HEK293 (cell line): ENCODE results near the gene CCDC77.
A peak's percentile ranks its signal among the peaks of the same experiment; 100 is the strongest.

Experiments
- ELK4 ChIP-seq: IDR thresholded peaks from 2 replicates; pipeline ENCODE4 v1.6.1; 2011; ENCODE audit warnings: mild to moderate bottlenecking, low read depth, low read length, borderline replicate concordance
- GLI4 ChIP-seq: fragments of 450-650 bp; formaldehyde crosslinking; IDR thresholded peaks from 2 replicates; pipeline ENCODE4 v1.5.1; 2016; ENCODE audit warnings: missing biosample characterization, missing genetic modification characterization
- GLIS2 ChIP-seq: fragments of 450-650 bp; formaldehyde crosslinking; IDR thresholded peaks from 2 replicates; pipeline ENCODE4 v1.5.1; 2016; ENCODE audit warnings: missing biosample characterization, missing genetic modification characterization
- KLF1 ChIP-seq: fragments of 450-650 bp; formaldehyde crosslinking; IDR thresholded peaks from 2 replicates; pipeline ENCODE4 v1.5.1; 2016; ENCODE audit warnings: missing biosample characterization, missing genetic modification characterization
- PRDM6 ChIP-seq: fragments of 450-650 bp; formaldehyde crosslinking; IDR thresholded peaks from 2 replicates; pipeline ENCODE4 v1.5.1; 2017; ENCODE audit warnings: missing biosample characterization, missing genetic modification characterization
- SP2 ChIP-seq: fragments of 450-650 bp; formaldehyde crosslinking; IDR thresholded peaks from 2 replicates; pipeline ENCODE4 v1.5.1; 2016; ENCODE audit warnings: missing biosample characterization, missing genetic modification characterization
- YY2 ChIP-seq: fragments of 450-650 bp; formaldehyde crosslinking; IDR thresholded peaks from 2 replicates; pipeline ENCODE4 v1.5.1; 2016; ENCODE audit warnings: missing biosample characterization, missing genetic modification characterization
- ZBTB17 ChIP-seq: fragments of 450-650 bp; formaldehyde crosslinking; IDR thresholded peaks from 2 replicates; pipeline ENCODE4 v1.5.1; 2016; ENCODE audit warnings: missing biosample characterization, missing genetic modification characterization
- ZIC2 ChIP-seq: fragments of 450-650 bp; formaldehyde crosslinking; IDR thresholded peaks from 2 replicates; pipeline ENCODE4 v1.5.1; 2016; ENCODE audit warnings: missing biosample characterization, missing genetic modification characterization
- ZNF133 ChIP-seq: fragments of 450-650 bp; formaldehyde crosslinking; IDR thresholded peaks from 2 replicates; pipeline ENCODE4 v1.5.1; 2016; ENCODE audit warnings: missing biosample characterization, missing genetic modification characterization
- ZNF146 ChIP-seq: fragments of 450-650 bp; formaldehyde crosslinking; IDR thresholded peaks from 2 replicates; pipeline ENCODE4 v1.5.1; 2016; ENCODE audit warnings: missing biosample characterization, missing genetic modification characterization
- ZNF169 ChIP-seq: fragments of 450-650 bp; formaldehyde crosslinking; IDR thresholded peaks from 2 replicates; pipeline ENCODE4 v1.5.1; 2016; ENCODE audit warnings: missing biosample characterization, missing genetic modification characterization
- ZNF214 ChIP-seq: fragments of 450-650 bp; formaldehyde crosslinking; IDR thresholded peaks from 2 replicates; pipeline ENCODE4 v1.5.1; 2017; ENCODE audit warnings: missing biosample characterization, mild to moderate bottlenecking, missing genetic modification characterization, borderline replicate concordance
- ZNF266 ChIP-seq: fragments of 450-650 bp; formaldehyde crosslinking; IDR thresholded peaks from 2 replicates; pipeline ENCODE4 v1.5.1; 2016; ENCODE audit warnings: missing biosample characterization, missing genetic modification characterization, low read depth
- ZNF280C ChIP-seq: fragments of 450-650 bp; formaldehyde crosslinking; IDR thresholded peaks from 2 replicates; pipeline ENCODE4 v1.5.1; 2016; ENCODE audit warnings: missing biosample characterization, missing genetic modification characterization
- ZNF324 ChIP-seq: fragments of 450-650 bp; formaldehyde crosslinking; IDR thresholded peaks from 2 replicates; pipeline ENCODE4 v1.5.1; 2016; ENCODE audit warnings: missing biosample characterization, missing genetic modification characterization
- ZNF362 ChIP-seq: fragments of 450-650 bp; formaldehyde crosslinking; IDR thresholded peaks from 2 replicates; pipeline ENCODE4 v1.5.1; 2016; ENCODE audit warnings: missing biosample characterization, missing genetic modification characterization
- ZNF366 ChIP-seq: fragments of 450-650 bp; formaldehyde crosslinking; conservative IDR thresholded peaks from 2 replicates; pipeline ENCODE4 v1.5.1; 2016; ENCODE audit warnings: missing biosample characterization, missing genetic modification characterization
- ZNF37A ChIP-seq: fragments of 450-650 bp; IDR thresholded peaks from 2 replicates; pipeline ENCODE4 v1.5.1; 2018; ENCODE audit warnings: missing biosample characterization, missing genetic modification characterization
- ZNF398 ChIP-seq: fragments of 450-650 bp; formaldehyde crosslinking; IDR thresholded peaks from 2 replicates; pipeline ENCODE4 v1.5.1; 2017; ENCODE audit warnings: missing biosample characterization, missing genetic modification characterization
- ZNF48 ChIP-seq: fragments of 450-650 bp; formaldehyde crosslinking; IDR thresholded peaks from 2 replicates; pipeline ENCODE4 v1.5.1; 2016; ENCODE audit warnings: missing biosample characterization, missing genetic modification characterization
- ZNF600 ChIP-seq: fragments of 450-650 bp; formaldehyde crosslinking; IDR thresholded peaks from 2 replicates; pipeline ENCODE4 v1.5.1; 2016; ENCODE audit warnings: missing biosample characterization, missing genetic modification characterization
- ZNF624 ChIP-seq: fragments of 450-650 bp; formaldehyde crosslinking; IDR thresholded peaks from 2 replicates; pipeline ENCODE4 v1.5.1; 2017; ENCODE audit warnings: missing biosample characterization, missing genetic modification characterization
- ZNF670 ChIP-seq: fragments of 450-650 bp; formaldehyde crosslinking; IDR thresholded peaks from 2 replicates; pipeline ENCODE4 v1.5.1; 2016; ENCODE audit warnings: missing biosample characterization, missing genetic modification characterization, low read depth
- ZNF785 ChIP-seq: fragments of 450-650 bp; formaldehyde crosslinking; IDR thresholded peaks from 2 replicates; pipeline ENCODE4 v1.5.1; 2016; ENCODE audit warnings: missing biosample characterization, missing genetic modification characterization
- ZNF830 ChIP-seq: fragments of 450-650 bp; IDR thresholded peaks from 2 replicates; pipeline ENCODE4 v1.5.0; 2018; ENCODE audit warnings: missing biosample characterization, missing genetic modification characterization, low read depth, mild to moderate bottlenecking, moderate library complexity
- ZNF837 ChIP-seq: fragments of 450-650 bp; formaldehyde crosslinking; IDR thresholded peaks from 2 replicates; pipeline ENCODE4 v1.5.1; 2016; ENCODE audit warnings: missing biosample characterization, missing genetic modification characterization
- ZNF843 ChIP-seq: fragments of 450-650 bp; formaldehyde crosslinking; IDR thresholded peaks from 2 replicates; pipeline ENCODE4 v1.5.1; 2016; ENCODE audit warnings: missing biosample characterization, missing genetic modification characterization
- ZSCAN4 ChIP-seq: fragments of 450-650 bp; formaldehyde crosslinking; IDR thresholded peaks from 2 replicates; pipeline ENCODE4 v1.5.1; 2017; ENCODE audit warnings: missing biosample characterization, missing genetic modification characterization
- ZSCAN5A ChIP-seq: fragments of 450-650 bp; formaldehyde crosslinking; IDR thresholded peaks from 2 replicates; pipeline ENCODE4 v1.5.1; 2016; ENCODE audit warnings: missing biosample characterization, missing genetic modification characterization

The CCDC77 gene

GRCh38 chr12:401235-402028 is at the start of gene CCDC77 (continued):
- TF ChIP-seq ZNF146 (peak; percentile 19; the same call in 1 of the 2 replicates), GLI4 (tag by site-specific recombination) (no peak; the same call in 1 of the 2 replicates), ZNF133 (tag by site-specific recombination) (no peak), ZNF600 (tag by site-specific recombination) (peak; percentile 97), ZNF48 (tag by site-specific recombination) (no peak), ZNF266 (no peak), ELK4 (no peak), ZNF398 (tag by site-specific recombination) (no peak), ZNF214 (no peak), ZBTB17 (tag by site-specific recombination) (peak; percentile 99), ZNF366 (tag by site-specific recombination) (peak; percentile 91), ZSCAN5A (tag by site-specific recombination) (no peak), YY2 (tag by site-specific recombination) (peak; percentile 61), ZNF169 (tag by site-specific recombination) (no peak), ZNF37A (tag by site-specific recombination) (no peak), ZIC2 (tag by site-specific recombination) (no peak), KLF1 (no peak), ZNF830 (tag by site-specific recombination) (no peak), PRDM6 (tag by site-specific recombination) (no peak), ZNF837 (tag by site-specific recombination) (no peak), ZNF324 (peak; percentile 66; the same call in 1 of the 2 replicates), ZNF843 (tag by site-specific recombination) (no peak), ZNF624 (tag by site-specific recombination) (0 out of 2 replicates have a peak, but pooled peaks have one; percentile 60), ZSCAN4 (no peak), SP2 (peak; percentile 94), ZNF670 (tag by site-specific recombination) (no peak), GLIS2 (0 out of 2 replicates have a peak, but pooled peaks have one; percentile 48), ZNF280C (tag by site-specific recombination) (no peak), ZNF785 (tag by site-specific recombination) (no peak), ZNF362 (tag by site-specific recombination) (peak; percentile 85; the same call in 1 of the 2 replicates)
